SK-N-SH (cell line): ENCODE results near the gene BDNF. TPM values are rescaled to one million over a fixed set of nuclear protein-coding genes. Genes with fewer than 3 reads are reported as not detected.

Experiments
- CTCF ChIA-PET: fragments of 300-600, 350-600 bp; formaldehyde crosslinking; extraction: SDS; loops from one replicate; lab custom pipeline; 2021; lab: Yijun Ruan, JAX
- POLR2A ChIA-PET: fragments of 350-600 bp; sonication (Branson Sonifier 250); formaldehyde crosslinking; extraction: SDS; loops from one replicate; lab custom pipeline; 2020; ENCODE audit warnings: antibody characterized with exemption, inconsistent platforms; lab: Yijun Ruan, JAX
- DNase-seq: peaks from one replicate; pipeline ENCODE4 v3.0.0; 2012
- H2AFZ ChIP-seq: fragments of 200-600 bp; sonication (generic); 2 replicates; pipeline ENCODE4 v1.8.1; 2016; ENCODE audit warnings: antibody characterized with exemption, mild to moderate bottlenecking, low read depth
- H3F3A ChIP-seq: fragments of 200-600 bp; sonication (generic); replicated peaks from 2 replicates; pipeline ENCODE3; 2016; ENCODE audit warnings: antibody characterized with exemption, mild to moderate bottlenecking; ENCODE audit not compliant: insufficient read depth
- H3K27ac ChIP-seq, 2 experiments: fragments of 200-500 bp in 1 of 2; fragments of 200-600 bp in 1 of 2; sonication (Bioruptor generic) in 1 of 2; sonication (generic), shearing (Covaris generic) in 1 of 2; 2 replicates each; pipeline versions ENCODE4 v1.5.1 to v1.6.1; 2014 to 2016; ENCODE audit warnings: low read depth in 2 of 2, inconsistent platforms in 1 of 2, low read length in 1 of 2, mild to moderate bottlenecking in 1 of 2, mixed read lengths in 1 of 2
- H3K27me3 ChIP-seq: fragments of 200-600 bp; sonication (generic), shearing (Covaris generic); 2 replicates; pipeline ENCODE4 v1.6.1; 2016; ENCODE audit warnings: mixed run types; ENCODE audit not compliant: insufficient read depth
- H3K36me3 ChIP-seq, 2 experiments: fragments of 200-500 bp in 1 of 2; fragments of 200-600 bp in 1 of 2; sonication (Bioruptor generic) in 1 of 2; sonication (generic) in 1 of 2; replicated peaks in 1 of 2; 2 replicates each; pipeline versions ENCODE3 to v1.5.1; 2014 to 2016; ENCODE audit warnings: low read length in 1 of 2, mild to moderate bottlenecking in 1 of 2; ENCODE audit not compliant: insufficient read depth in 2 of 2, control insufficient read depth in 1 of 2
- H3K4me1 ChIP-seq, 2 experiments: fragments of 200-500 bp in 1 of 2; fragments of 200-600 bp in 1 of 2; sonication (Bioruptor generic) in 1 of 2; sonication (generic), shearing (Covaris generic) in 1 of 2; 2 replicates each; pipeline versions ENCODE4 v1.5.1 to v1.6.1; 2014 to 2016; ENCODE audit warnings: low read depth in 1 of 2, low read length in 1 of 2, mixed run types in 1 of 2; ENCODE audit not compliant: insufficient read depth in 2 of 2, control insufficient read depth in 1 of 2
- H3K4me2 ChIP-seq: fragments of 200-600 bp; sonication (generic), shearing (Covaris generic); 2 replicates; pipeline ENCODE4 v1.6.1; 2017; ENCODE audit warnings: mixed run types
- H3K4me3 ChIP-seq, 2 experiments: fragments of 200-500 bp in 1 of 2; fragments of 200-600 bp in 1 of 2; sonication (Bioruptor generic) in 1 of 2; sonication (generic), shearing (Covaris generic) in 1 of 2; 2 replicates each; pipeline versions ENCODE4 v1.5.1 to v1.8.1; 2014 to 2016; ENCODE audit warnings: low read depth in 2 of 2, inconsistent platforms in 1 of 2, low read length in 1 of 2, mild to moderate bottlenecking in 1 of 2, mixed read lengths in 1 of 2, moderate library complexity in 1 of 2
- H3K79me2 ChIP-seq: fragments of 200-600 bp; sonication (generic); 2 replicates; pipeline ENCODE4 v1.8.1; 2017; ENCODE audit warnings: mild to moderate bottlenecking; ENCODE audit not compliant: insufficient read depth
- H3K9ac ChIP-seq: fragments of 200-600 bp; sonication (generic); 2 replicates; pipeline ENCODE4 v1.6.1; 2017; ENCODE audit warnings: mixed run types
- H3K9me2 ChIP-seq: fragments of 200-600 bp; sonication (generic); 2 replicates; pipeline ENCODE4 v1.6.1; 2017; ENCODE audit warnings: mixed run types
- H3K9me3 ChIP-seq: fragments of 200-600 bp; sonication (generic); 2 replicates; pipeline ENCODE4 v1.6.1; 2017; ENCODE audit warnings: mixed run types, mild to moderate bottlenecking, moderate library complexity
- H4K20me1 ChIP-seq: fragments of 200-600 bp; sonication (generic); 2 replicates; pipeline ENCODE4 v1.6.1; 2017; ENCODE audit warnings: mild to moderate bottlenecking, mixed run types; ENCODE audit not compliant: insufficient read depth
- CHD2 ChIP-seq: fragments of 150-350 bp; IDR thresholded peaks from 2 replicates; pipeline ENCODE4 v1.6.1; 2018; ENCODE audit warnings: low read length; ENCODE audit not compliant: partially characterized antibody
- CTCF ChIP-seq: fragments of 200-600 bp; sonication (generic); IDR thresholded peaks from 2 replicates; pipeline ENCODE4 v1.6.1; 2017; ENCODE audit warnings: antibody characterized with exemption, mild to moderate bottlenecking, moderate library complexity
- EP300 ChIP-seq, 2 experiments: IDR thresholded peaks; 2 replicates each; pipeline versions ENCODE4 v1.4.0 to v1.6.1; 2012; ENCODE audit warnings: borderline replicate concordance in 1 of 2, low read depth in 1 of 2, low read length in 1 of 2
- FOXM1 ChIP-seq: IDR thresholded peaks from 2 replicates; pipeline ENCODE4 v1.4.0; 2012; ENCODE audit warnings: low read depth, mild to moderate bottlenecking
- GABPA ChIP-seq: IDR thresholded peaks from 2 replicates; pipeline ENCODE4 v1.4.0; 2012; ENCODE audit warnings: low read depth, mild to moderate bottlenecking
- GATA2 ChIP-seq: sonication (generic); formaldehyde crosslinking; IDR thresholded peaks from 2 replicates; pipeline ENCODE4 v1.5.0; 2020; ENCODE audit warnings: mild to moderate bottlenecking, missing genetic modification reagents
- IRF3 ChIP-seq: fragments of 150-350 bp; IDR thresholded peaks from 2 replicates; pipeline ENCODE4 v1.6.1; 2016; ENCODE audit warnings: mild to moderate bottlenecking, low read depth, low read length
- JUND ChIP-seq: IDR thresholded peaks from 2 replicates; pipeline ENCODE4 v1.4.0; 2012
- MAX ChIP-seq: IDR thresholded peaks from 2 replicates; pipeline ENCODE4 v1.4.0; 2012; ENCODE audit warnings: low read depth
- MXI1 ChIP-seq: IDR thresholded peaks from 2 replicates; pipeline ENCODE4 v1.6.1; 2012; ENCODE audit warnings: mild to moderate bottlenecking, low read depth, low read length, improper control_type of control experiment
- PBX3 ChIP-seq: IDR thresholded peaks from 2 replicates; pipeline ENCODE4; 2012
- RAD21 ChIP-seq: IDR thresholded peaks from 2 replicates; pipeline ENCODE4 v1.6.1; 2012; ENCODE audit warnings: mild to moderate bottlenecking, low read length
- SMC3 ChIP-seq: IDR thresholded peaks from 2 replicates; pipeline ENCODE4 v1.6.1; 2012; ENCODE audit warnings: low read depth, low read length, improper control_type of control experiment
- TCF12 ChIP-seq: IDR thresholded peaks from 2 replicates; pipeline ENCODE4 v1.4.0; 2012
- USF1 ChIP-seq: IDR thresholded peaks from 2 replicates; pipeline ENCODE4 v1.4.0; 2012; ENCODE audit warnings: low read depth, borderline replicate concordance
- USF2 ChIP-seq: fragments of 150-350 bp; IDR thresholded peaks from 2 replicates; pipeline ENCODE4 v1.6.1; 2017; ENCODE audit warnings: antibody characterized with exemption, low read length, low read depth, borderline replicate concordance
- YY1 ChIP-seq: IDR thresholded peaks from 2 replicates; pipeline ENCODE4 v1.4.0; 2012; ENCODE audit warnings: low read depth, mild to moderate bottlenecking
- ZBTB33 ChIP-seq: IDR thresholded peaks from 2 replicates; pipeline ENCODE4 v1.4.0; 2012; ENCODE audit warnings: low read depth, borderline replicate concordance
- WGBS: methylation state at CpG from one replicate; pipeline ENCODE4 v1.1.6; 2017; ENCODE audit warnings: low lambda C conversion rate; 5-methylcytosine and 5-hydroxymethylcytosine counted together
- polyA plus RNA-seq, 3 experiments: library from polyadenylated mRNA; depleted of rRNA; stranded (reverse); fragments of >200 nt; gene quantifications; 2 replicates each; pipeline ENCODE4 v1.2.3, GENCODE V29; 2012

BDNF gene
- polyA plus RNA-seq, 1 of the 3 experiments (the other 2 are of a cell fraction) = 21.3 TPM

GRCh38 chr11:27698872-27699241 is 1.4 kb downstream of the BDNF start:
- Histone ChIP-seq H3K4me2 (peak overlapping the region; percentile 92), H3K9me3 (no peaks in the 10 kb centered on the region), H3K36me3 (peaks cover 0 to 10% of the 10 kb centered on the region in 2 experiments), H3F3A (peaks cover 7% of the 10 kb centered on the region), H3K4me3 (peak overlapping the region; percentile 84 to 92), H2AFZ (peak overlapping the region; percentile 77; the same call in 1 of the 2 replicates), H3K9ac (peak overlapping the region; percentile 89), H3K4me1 (peaks cover 6 to 21% of the 10 kb centered on the region in 2 experiments; a peak in 2 of 4 replicates), H3K9me2 (no peaks in the 10 kb centered on the region), H4K20me1 (peaks cover 45% of the 10 kb centered on the region), H3K27ac (peak overlapping the region; percentile 62 to 73), H3K79me2 (peaks cover 66% of the 10 kb centered on the region), H3K27me3 (no peaks in the 10 kb centered on the region)
- peak; percentile 90 for DNase-seq
- ChIA-PET POLR2A (interaction anchor here (0.6 to 1.2 kb wide), 3 partner anchors 19 to 192 kb away, joined by 3 to 4 read pairs (median 4); no protein-coding TSS in a partner anchor), CTCF (interaction anchor here (0.5 to 9.2 kb wide), 53 partner anchors 10 to 1631 kb away, joined by 3 to 243 read pairs (median 4); partner anchors contain the start of genes KIF18A and LIN7C)
- WGBS = 3% methylated on average over 17 of the region's 18 CpGs
- TF ChIP-seq TCF12 (0 out of 2 replicates have a peak, but pooled peaks have one; percentile 11), IRF3 (no peak), CHD2 (peak; percentile 90), RAD21 (peak; percentile 80), USF1 (no peak), JUND (no peak), SMC3 (peak; percentile 60), CTCF (peak; percentile 75), YY1 (no peak)

- POLR2A ChIA-PET = no interaction called here
- Histone ChIP-seq H2AFZ (no peak overlapping the region), H3F3A (peaks cover 11% of the 10 kb centered on the region), H3K9me3 (no peaks in the 10 kb centered on the region), H3K9ac (peak overlapping the region; percentile 75), H3K4me2 (peak overlapping the region; percentile 92), H3K36me3 (peaks cover 0 to 19% of the 10 kb centered on the region in 2 experiments), H3K4me3 (peak overlapping the region; percentile 84 to 92; a peak in 3 of 4 replicates), H3K79me2 (peaks cover 77% of the 10 kb centered on the region), H3K9me2 (no peaks in the 10 kb centered on the region), H4K20me1 (peaks cover 55% of the 10 kb centered on the region), H3K27ac (peak overlapping the region in 1 of 2 experiments; percentile 65; a peak in 2 of 4 replicates), H3K27me3 (no peaks in the 10 kb centered on the region), H3K4me1 (peaks cover 6 to 21% of the 10 kb centered on the region in 2 experiments; a peak in 2 of 4 replicates)
- CTCF ChIA-PET = interaction anchor here (0.5 to 3.5 kb wide), 7 partner anchors 8 to 999 kb away, joined by 3 to 19 read pairs (median 4); no protein-coding TSS in a partner anchor
- WGBS = 40% methylated on average over 2 of the region's 2 CpGs
- no peak for DNase-seq
- TF ChIP-seq GABPA (no peak), EP300 (IDR thresholded peaks at IDR 0.05; ENCODE audit: borderline replicate concordance in 1 of 2, low read depth in 1 of 2, low read length in 1 of 2) (no peak), FOXM1 (no peak), ZBTB33 (no peak), MAX (no peak), GATA2 (CRISPR knock-in tag) (no peak), MXI1 (no peak), USF2 (no peak), PBX3 (no peak)
Observed at GRCh38 chr11:27697679-27698275, 2.5 kb downstream of the BDNF start.
